HG02943 (cell line): ENCODE data around the gene ASCC3.
A peak's percentile ranks its signal among the peaks of the same experiment; 100 is the strongest.

Experiments
- ATAC-seq: cut with Tn5 transposase; IDR thresholded peaks from one replicate; pipeline ENCODE4 v1.9.1; 2021; ENCODE audit warnings: mild to moderate bottlenecking, low read depth, moderate library complexity; ENCODE audit not compliant: unreplicated experiment

ASCC3 gene

DNA sequence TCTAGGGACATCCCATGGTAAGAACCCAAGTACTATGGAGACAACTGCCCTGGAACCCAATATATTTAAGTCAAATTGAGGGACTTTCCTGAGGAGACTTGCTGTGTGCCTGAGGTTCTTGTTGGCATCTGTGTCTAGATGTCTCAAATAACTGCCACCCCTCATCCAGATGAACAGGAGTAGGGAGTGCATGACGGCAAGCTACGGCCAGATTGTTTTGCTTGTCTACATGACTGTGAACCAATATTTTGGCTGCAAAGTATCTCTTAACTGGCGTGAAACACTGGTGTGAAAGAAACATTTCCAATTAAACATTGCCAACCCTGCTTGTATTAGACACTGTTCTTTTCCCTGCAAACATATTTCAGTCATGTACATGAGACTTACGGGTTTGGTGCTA is 364.0 kb downstream of the ASCC3 start:
- ATAC-seq, result no peak

- ATAC-seq, result no peak
These were observed 366.5 kb downstream of the ASCC3 start for GRCh38 chr6:100514660-100515059.

DNA sequence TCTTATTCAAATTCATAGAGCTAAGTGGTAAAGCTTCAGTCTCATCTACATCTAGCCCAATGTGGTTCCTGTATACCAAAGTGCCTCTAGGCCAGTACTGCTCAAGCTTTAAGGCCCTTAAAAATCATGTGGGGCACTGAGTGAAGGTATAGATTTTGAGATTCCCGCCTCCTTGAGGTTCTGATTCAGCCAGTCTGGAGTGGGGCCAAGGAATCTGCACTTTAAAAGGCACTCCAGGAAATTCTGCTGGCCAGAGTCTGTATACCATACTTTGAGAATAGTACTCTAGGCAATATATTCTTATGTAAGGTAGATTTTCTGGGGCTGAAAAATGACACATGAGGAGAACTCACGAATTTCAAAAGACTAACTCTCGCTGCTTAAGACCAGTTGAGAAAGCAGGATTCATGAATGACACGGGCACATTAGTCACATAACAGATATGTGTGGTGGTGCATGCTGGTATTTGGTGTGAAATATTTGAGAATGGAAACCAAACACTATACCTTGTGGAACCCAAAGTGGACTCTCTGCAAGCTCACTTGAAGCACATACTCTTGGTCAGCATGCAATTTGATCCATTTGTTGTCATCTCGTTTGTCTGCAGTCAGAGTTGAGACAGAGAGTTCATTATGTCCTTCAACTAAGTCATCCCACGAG is 368.8 kb downstream of the ASCC3 start:
- ATAC-seq, result no peak

- ATAC-seq, result no peak
These were observed 372.0 kb downstream of the ASCC3 start for GRCh38 chr6:100509101-100509500.

GRCh38 chr6:100506651-100507050 is 374.5 kb downstream of the ASCC3 start:
- ATAC-seq, result no peak

DNA sequence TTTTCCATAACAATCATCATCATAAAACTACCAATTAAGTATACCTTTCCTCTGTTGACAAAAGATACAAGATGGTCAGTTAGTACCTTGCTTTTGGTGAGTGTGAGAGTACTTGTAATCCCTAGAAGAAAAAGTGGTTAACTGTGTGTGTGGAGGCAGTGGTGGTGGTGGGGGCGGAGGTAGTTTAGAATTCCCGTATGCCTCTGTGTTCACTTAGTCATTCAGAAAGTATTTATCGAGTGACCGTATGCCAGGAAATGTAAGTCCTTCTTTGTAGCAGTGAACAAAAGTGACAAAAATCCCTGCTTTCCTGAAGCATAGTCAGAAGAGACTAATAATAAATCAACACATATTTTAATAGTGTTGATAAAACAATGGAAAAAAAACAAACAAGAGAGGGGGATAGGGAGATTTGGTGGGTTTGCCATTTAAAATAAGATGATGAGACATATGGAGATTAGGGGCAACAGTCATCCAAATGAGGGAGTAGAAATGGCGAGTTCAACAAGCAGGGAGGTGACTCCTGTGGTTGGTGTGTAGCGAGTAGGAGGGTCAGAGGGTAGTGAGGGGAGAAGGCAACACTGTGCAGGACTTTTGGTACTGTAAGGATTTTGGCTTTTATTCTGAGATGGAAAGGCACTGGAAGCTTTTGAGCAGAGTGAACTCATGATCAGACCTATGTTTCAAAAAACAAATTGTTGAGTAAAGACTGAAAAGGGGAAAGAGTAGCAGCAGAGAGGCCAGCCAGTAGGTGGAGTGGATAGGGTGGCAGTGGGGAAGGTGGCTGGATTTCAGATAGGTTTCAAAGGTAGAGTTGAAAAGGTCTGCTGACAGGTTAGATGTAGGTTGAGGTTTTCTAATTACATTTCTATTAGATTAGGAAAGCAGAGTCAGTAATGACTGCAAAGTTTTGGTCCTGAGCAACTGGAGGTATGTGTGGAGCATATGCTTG is 376.1 kb downstream of the ASCC3 start:
- ATAC-seq, result no peak

GRCh38 chr6:100503043-100503705 is 378.0 kb downstream of the ASCC3 start:
- no peak for ATAC-seq

GRCh38 chr6:100493206-100493888 is 387.8 kb downstream of the ASCC3 start:
- ATAC-seq, result no peak

- no peak for ATAC-seq
These were observed 389.0 kb downstream of the ASCC3 start for GRCh38 chr6:100491952-100492670.

GRCh38 chr6:100490065-100490464 is 391.1 kb downstream of the ASCC3 start:
- ATAC-seq, result no peak

- no peak for ATAC-seq
These were observed 392.9 kb downstream of the ASCC3 start for GRCh38 chr6:100488244-100488643.

- no peak for ATAC-seq
These were observed 393.5 kb downstream of the ASCC3 start for GRCh38 chr6:100487638-100488037.

DNA sequence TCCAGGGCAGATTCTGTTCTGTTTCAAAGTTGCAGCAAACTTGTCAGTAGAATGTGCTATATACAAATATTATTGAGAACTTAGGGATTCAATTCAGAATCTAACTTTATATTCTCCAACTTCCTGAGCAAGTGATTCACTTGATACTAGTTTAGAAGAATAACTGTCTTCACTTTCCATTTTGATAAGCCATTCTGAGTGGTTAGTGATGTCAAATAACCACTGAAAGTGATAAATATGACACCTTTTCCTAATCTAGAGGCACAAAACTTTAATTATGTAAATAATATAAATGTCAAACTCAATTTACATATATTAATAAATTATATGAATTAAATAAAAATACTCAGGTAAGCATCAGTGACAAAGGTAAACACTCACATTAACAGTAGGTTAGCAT is 395.9 kb downstream of the ASCC3 start:
- no peak for ATAC-seq

DNA sequence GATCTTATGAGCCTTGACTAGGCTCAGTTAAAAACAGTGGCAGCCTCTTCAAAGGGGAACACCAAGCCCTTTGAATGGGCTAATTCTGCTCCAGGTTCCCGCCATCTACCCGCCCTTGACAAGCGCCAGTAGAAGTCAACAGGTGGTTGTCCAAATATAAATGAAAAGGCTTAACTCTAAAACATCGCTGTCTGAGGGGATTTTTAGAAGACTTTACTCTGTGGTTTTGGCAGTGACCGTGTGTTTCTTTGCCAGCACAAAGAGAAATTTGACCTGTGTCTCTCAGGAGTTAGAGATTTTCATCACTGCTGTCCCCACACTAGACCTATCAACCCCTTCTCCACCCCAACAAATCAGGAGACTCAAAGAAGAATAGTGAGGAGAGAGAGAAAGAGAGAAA is 396.7 kb downstream of the ASCC3 start:
- no peak for ATAC-seq

DNA sequence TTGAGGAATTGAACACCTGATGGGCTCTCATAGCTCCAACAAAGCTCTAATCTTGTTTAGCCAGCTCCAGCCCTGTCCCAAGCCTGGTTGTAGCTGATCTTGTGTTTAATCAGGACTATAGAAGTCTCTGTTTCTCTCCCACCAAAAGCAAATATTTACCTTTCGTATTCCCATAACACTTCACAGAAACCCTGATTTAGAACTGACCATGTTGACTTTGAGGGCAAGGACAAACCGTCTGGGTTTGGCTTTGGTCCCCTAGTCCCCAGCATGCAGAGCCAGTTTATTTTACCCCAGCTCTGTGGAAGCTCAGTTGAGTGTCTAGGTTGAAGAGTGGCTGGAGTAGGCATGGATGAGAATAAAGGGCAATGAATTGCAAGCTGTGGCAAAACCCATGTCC is 398.4 kb downstream of the ASCC3 start:
- no peak for ATAC-seq

- no peak for ATAC-seq
These were observed 401.7 kb downstream of the ASCC3 start for GRCh38 chr6:100479179-100480035.

GRCh38 chr6:100475554-100476320 is 405.4 kb downstream of the ASCC3 start:
- ATAC-seq, result peak; percentile 60

- no peak for ATAC-seq
These were observed 407.9 kb downstream of the ASCC3 start for GRCh38 chr6:100473182-100473581.
